GM18526 (cell line): Measurements from ENCODE around the gene KLRF2.

Source experiments
- POLR2A ChIP-seq: IDR thresholded peaks from 3 replicates; pipeline ENCODE4 v1.6.1; 2011; ENCODE audit not compliant: insufficient read length; ENCODE audit errors: extremely low read depth

The KLRF2 gene

GRCh38 chr12:9881246-9881645, at the start of gene KLRF2:
TSS of gene KLRF2 (plus strand) at chr12:9881489. CDS start at chr12:9881596, 107 bp downstream.
- TF ChIP-seq POLR2A = no peak

GRCh38 chr12:9831720-9832119, 49.6 kb upstream of the KLRF2 start:
- TF ChIP-seq POLR2A = no peak

- no peak for TF ChIP-seq POLR2A
Observed at GRCh38 chr12:9843407-9843806, 37.9 kb upstream of the KLRF2 start.

- TF ChIP-seq POLR2A = no peak
Observed at GRCh38 chr12:9848899-9849298, 32.4 kb upstream of the KLRF2 start.

- TF ChIP-seq POLR2A = no peak
Observed at GRCh38 chr12:9851050-9851449, 30.2 kb upstream of the KLRF2 start.

GRCh38 chr12:9851927-9852326, 29.4 kb upstream of the KLRF2 start:
- TF ChIP-seq POLR2A = no peak

- TF ChIP-seq POLR2A = no peak
Observed at GRCh38 chr12:9856151-9856550, 25.1 kb upstream of the KLRF2 start.

GRCh38 chr12:9856894-9857293, 24.4 kb upstream of the KLRF2 start:
- no peak for TF ChIP-seq POLR2A

GRCh38 chr12:9858135-9858534, 23.2 kb upstream of the KLRF2 start:
- no peak for TF ChIP-seq POLR2A

- TF ChIP-seq POLR2A = no peak
Observed at GRCh38 chr12:9864913-9865675, 16.2 kb upstream of the KLRF2 start.

- no peak for TF ChIP-seq POLR2A
Observed at GRCh38 chr12:9866860-9867269, 14.4 kb upstream of the KLRF2 start.

GRCh38 chr12:9867531-9867930, 13.8 kb upstream of the KLRF2 start:
- no peak for TF ChIP-seq POLR2A

GRCh38 chr12:9868311-9868801, 12.9 kb upstream of the KLRF2 start:
- TF ChIP-seq POLR2A = no peak

- no peak for TF ChIP-seq POLR2A
Observed at GRCh38 chr12:9868951-9869306, 12.4 kb upstream of the KLRF2 start.

- no peak for TF ChIP-seq POLR2A
Observed at GRCh38 chr12:9869307-9870161, 11.8 kb upstream of the KLRF2 start, which contains the start of gene CLEC2B. TSS of gene CLEC2B (minus strand) at chr12:9869354.

GRCh38 chr12:9870286-9870866, 10.9 kb upstream of the KLRF2 start:
- no peak for TF ChIP-seq POLR2A
